Hepatic stellate cell (primary cell): Measurements from ENCODE around the gene PCNT.
A peak's percentile ranks its signal among the peaks of the same experiment; 100 is the strongest.

ENCODE experiments used
- DNase-seq: peaks from one replicate; pipeline ENCODE4 v3.0.0; 2011; ENCODE audit warnings: low spot score

Gene PCNT, protein sequence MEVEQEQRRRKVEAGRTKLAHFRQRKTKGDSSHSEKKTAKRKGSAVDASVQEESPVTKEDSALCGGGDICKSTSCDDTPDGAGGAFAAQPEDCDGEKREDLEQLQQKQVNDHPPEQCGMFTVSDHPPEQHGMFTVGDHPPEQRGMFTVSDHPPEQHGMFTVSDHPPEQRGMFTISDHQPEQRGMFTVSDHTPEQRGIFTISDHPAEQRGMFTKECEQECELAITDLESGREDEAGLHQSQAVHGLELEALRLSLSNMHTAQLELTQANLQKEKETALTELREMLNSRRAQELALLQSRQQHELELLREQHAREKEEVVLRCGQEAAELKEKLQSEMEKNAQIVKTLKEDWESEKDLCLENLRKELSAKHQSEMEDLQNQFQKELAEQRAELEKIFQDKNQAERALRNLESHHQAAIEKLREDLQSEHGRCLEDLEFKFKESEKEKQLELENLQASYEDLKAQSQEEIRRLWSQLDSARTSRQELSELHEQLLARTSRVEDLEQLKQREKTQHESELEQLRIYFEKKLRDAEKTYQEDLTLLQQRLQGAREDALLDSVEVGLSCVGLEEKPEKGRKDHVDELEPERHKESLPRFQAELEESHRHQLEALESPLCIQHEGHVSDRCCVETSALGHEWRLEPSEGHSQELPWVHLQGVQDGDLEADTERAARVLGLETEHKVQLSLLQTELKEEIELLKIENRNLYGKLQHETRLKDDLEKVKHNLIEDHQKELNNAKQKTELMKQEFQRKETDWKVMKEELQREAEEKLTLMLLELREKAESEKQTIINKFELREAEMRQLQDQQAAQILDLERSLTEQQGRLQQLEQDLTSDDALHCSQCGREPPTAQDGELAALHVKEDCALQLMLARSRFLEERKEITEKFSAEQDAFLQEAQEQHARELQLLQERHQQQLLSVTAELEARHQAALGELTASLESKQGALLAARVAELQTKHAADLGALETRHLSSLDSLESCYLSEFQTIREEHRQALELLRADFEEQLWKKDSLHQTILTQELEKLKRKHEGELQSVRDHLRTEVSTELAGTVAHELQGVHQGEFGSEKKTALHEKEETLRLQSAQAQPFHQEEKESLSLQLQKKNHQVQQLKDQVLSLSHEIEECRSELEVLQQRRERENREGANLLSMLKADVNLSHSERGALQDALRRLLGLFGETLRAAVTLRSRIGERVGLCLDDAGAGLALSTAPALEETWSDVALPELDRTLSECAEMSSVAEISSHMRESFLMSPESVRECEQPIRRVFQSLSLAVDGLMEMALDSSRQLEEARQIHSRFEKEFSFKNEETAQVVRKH (N-terminal part only)

DNA sequence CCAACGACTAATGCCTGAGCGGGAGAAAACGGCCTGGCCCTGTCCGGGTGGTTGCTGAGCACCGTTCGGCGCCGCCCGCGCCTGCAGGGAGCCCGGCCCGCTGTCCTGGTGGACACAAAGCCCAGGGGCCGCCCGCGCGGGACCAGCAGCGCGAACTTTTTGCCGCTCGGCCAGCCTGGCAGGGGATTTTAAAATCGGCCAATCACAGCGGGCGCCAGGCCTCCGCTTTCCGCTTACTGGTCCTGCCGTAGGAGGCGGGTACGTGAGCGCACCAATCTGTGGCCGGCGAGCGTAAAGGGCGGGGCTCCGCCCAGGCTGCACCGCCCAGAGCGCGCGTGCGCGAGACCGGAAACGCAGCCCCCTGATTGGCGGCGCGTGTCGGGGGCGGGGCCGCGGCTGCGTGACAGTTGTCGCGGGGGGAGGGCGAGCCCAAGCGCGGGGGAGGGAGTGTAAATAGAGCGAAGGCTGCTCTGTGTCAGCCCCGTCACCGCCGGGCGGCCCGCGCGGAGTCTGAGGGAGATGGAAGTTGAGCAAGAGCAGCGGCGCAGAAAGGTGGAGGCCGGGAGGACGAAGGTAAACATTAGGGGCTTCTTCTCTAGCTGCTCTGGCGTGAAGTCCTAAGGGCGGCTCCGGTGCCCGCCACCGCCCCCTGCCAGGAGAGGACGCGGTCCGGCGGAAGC lies at the start of gene PCNT, which contains the start of gene C21orf58:
PCNT (plus strand) TSS at position 447 of the 680 bp plus-strand sequence; CDS start at position 520, 73 bp downstream.
C21orf58 (minus strand) TSS at position 161 of the 680 bp plus-strand sequence. CDS start 1,132 bp downstream, outside the sequence.
- peak; percentile 100 for DNase-seq

DNA sequence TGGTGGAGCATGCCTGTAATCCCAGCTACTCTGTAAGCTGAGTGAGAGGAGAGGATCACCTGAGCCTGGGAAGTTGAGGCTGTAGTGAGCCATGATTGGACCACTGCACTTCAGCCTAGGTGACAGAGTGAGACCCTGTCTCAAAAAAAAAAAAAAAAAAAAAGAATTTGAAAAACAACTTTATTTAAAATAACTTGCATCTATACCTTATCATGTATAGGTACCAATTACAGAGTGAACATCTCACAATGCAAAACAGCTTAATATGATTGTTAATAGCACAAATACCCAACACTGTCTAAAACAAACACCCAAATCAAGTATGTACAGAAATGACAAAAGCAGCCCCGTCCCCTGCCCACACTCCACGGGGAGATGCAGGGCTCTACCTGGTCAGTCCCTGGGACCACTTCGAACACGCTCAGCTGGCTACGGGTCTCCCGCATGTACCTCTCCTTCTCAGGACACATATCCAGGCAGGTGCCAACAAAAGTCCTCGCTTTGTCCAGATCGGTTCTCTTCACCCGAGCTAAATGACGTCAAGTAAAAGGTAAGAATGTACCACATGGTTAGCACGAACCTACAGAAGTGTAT lies 49.1 kb upstream of the PCNT start:
- no peak for DNase-seq

DNA sequence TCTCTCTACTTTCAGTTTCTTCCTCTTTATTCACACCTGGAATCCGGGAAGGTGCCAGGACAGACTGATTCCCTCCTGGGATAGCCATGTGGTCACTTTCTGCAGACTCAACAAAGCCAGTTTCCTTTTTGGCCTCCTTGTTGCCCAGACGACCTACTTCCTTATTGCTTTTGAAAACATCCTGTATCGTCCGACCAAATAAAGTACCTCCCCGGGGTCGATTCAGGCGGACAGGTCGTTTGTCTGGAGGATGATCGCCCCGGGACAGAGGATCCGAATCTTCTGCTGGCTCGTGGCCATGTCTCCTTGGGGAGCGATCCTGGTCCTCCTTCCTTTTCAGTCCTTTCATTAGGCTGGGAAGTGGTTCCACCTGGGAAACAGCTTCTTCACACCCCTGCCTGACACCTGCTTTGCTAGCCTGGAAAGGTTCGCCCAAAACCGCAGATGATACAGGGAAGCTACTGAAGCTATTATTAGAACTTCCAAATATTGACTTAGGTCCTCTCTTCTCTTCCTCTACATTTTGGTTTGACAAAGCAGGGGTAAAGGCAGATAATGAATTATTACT lies 39.8 kb upstream of the PCNT start:
- DNase-seq, result no peak

DNA sequence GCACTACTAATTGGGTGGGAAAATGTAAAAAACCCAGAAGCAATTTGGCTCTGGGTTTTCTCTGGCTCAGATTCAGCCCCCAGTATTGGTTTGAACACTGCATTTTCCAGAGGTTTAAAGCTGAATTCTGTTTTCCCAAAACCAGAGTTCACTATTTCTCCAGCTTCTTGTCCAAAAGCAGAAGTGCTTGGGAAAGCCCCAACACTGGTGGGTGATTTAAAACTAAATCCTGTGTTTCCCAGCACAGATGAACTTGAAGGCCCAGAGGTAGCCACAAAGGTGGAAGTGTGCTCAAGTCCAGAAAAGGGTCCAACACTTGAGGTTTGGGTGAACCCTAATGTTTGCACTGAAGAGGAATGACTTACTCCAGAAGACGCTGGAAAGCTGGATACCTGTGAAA lies 39.2 kb upstream of the PCNT start:
- no peak for DNase-seq

DNA sequence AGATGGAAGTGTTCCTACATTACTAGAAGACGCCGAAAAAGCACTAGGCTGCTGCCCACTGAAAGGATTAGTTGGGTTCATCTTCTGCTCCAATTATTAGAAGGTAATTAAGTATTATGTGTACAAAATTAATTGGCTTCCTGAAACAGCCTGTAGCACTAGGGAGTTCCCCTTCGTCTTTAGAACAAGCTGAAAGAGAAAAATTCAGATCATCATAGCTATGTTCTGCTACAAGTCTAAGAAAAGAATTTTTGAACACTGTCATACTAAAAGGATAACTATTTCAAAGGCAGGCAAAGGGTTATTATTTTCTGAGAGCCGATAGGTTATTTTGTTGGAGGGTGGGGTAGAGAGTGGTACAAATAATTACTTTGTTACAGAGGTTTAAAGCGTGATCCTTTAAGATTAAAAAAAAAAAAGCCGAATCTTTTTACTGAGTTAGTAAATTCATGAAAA lies 38.7 kb upstream of the PCNT start, which contains the start of gene MCM3AP:
MCM3AP (minus strand) TSS at position 406 of the 456 bp plus-strand sequence; CDS start at position 81, 325 bp downstream.
- no peak for DNase-seq

DNA sequence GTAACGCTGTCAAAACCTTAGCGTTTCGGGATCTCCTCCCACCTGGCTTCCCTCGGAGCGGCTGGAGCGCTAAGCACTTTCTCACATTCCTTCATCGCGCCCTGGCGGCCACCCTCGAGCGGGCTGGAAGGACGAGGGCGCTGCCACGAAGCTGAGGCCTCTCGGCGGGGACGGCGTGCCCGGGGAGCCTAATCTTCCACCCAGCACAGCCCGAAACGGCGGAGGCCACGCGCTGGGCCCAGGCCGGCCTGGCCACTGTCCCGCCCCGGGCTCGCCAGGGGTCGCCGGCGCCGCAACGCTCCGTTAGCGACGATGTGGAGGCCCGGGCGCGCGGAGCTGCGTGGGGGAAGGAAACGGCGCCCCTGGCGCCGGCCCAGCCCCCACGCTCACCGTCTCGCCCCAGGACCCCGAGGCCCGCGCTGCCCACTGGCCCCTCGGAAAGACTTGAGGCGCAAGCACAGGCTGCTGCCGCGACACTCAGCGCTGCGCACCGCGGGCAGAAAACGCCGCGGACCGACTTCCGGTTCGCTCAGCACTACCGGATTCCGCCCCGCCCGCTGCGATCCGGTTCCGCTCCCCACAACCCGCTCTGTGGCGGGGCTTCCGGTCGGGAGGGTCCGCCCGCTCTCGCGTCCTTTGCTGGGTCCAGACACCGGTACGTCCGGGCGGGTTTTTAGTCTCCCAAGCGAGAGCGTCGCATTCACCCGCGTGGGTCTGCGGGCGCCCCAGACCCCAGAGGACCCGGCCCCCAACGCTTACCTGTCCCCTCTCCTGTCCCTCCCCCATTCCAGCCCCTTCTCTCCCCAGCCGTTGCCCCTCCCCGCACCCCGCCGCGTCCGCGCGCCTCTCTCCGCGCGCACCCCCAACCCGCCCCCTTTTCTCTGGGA lies 38.0 kb upstream of the PCNT start, which contains the start of gene YBEY:
YBEY (plus strand) TSS at position 582 of the 887 bp plus-strand sequence. CDS start 572 bp downstream, outside the sequence.
- DNase-seq, result peak; percentile 97

DNA sequence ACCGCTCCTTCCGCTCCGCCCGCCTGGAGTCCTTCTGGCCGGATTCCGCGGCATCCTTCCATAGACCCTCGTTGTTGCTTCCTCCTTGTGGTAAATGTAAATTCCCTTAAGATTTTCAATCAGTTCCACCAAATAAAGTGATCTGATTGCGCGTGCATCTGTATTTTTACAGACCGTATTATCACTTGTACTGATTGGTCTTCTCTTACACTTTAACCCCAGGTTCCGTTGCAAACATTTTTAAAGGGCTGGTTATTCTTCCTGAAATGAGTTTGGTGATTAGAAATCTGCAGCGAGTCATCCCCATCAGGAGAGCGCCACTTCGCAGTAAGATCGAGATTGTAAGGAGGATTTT lies 37.3 kb upstream of the PCNT start:
- DNase-seq, result no peak

DNA sequence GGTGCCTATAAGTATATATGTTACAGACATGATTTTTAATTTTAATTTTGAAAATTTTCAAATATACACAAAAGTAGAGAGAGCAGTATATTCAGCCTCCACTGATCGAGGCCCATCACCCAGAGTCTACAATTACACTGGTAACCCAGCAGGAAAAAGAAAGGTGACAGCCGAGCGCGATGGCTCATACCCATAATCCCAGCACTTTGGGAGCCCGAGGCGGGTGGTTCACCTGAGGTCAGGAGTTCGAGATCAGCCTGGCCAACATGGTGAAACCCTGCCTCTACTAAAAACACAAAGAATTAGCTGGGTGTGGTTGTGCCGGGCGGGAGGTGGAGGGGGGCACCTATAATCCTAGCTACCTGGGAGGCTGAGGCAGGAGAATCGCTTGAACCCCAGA lies 36.4 kb upstream of the PCNT start:
- DNase-seq, result no peak

DNA sequence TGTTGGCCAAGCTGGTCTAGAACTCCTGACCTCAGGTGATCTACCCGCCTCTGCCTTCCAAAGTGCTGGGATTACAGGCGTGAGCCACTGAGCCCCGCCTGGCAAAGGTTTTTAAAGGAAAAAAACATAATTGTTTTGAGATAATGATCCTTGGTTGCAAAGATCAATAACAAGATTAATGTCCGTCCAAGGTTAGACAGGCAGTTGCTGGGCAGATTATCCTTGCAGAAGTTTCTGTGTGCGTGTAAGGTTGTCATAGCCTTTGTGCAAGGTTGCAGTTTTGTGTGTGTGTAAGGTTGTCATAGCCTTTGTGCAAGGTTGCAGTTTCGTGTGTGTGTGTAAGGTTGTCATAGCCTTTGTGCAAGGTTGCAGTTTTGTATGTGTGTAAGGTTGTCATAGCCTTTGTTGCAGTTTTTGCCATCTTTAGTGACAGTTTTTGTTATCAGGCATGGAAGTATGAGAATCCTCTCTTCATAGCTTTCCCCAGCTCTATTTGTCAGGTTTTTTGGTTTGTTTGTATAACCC lies 34.2 kb upstream of the PCNT start:
- no peak for DNase-seq

DNA sequence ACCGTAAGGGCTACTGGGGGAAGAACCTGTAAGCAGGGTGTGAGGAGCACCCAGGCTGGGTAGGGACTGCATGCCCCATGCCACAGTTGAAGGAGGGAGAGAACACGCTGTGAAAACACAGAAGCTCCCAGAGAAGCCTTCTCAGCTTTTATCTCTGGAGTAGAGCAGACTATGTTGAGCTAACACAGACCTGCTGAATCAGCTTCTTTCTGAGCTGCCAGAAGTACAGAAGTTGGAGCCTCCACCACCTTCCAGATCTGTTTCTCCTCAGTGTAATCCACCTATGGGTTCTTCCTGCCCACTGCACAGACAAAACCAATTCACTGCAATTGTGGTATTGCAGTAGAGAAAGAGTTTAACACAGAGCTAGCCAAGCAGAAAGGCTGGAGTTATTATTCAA lies 32.4 kb upstream of the PCNT start:
- DNase-seq, result no peak

DNA sequence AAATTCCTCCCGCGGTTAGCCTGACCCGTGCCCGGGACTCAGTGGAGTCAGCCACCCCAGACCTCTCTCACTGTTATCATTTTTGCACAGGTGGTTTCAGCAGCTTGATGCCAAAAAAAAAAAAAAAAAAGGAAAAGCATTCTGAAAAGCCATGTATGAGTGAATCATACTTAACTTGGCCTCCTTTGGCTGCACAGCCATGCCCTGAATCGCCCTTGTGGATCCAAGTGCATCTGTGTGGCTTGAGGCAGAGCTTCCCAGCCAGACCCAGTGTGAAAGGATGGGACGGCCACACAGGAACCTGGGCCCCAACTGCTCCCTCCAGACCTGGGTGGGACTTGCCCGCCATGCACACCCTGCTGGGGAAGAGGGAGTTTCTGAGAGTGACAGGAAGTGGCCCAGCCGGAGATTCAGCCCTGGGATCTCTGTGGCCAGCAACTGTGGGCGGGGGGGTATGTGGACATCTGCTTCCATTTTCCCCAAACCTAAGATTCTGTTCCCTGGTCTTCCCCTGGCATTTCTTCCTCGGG lies 29.2 kb upstream of the PCNT start:
- DNase-seq, result peak; percentile 69

DNA sequence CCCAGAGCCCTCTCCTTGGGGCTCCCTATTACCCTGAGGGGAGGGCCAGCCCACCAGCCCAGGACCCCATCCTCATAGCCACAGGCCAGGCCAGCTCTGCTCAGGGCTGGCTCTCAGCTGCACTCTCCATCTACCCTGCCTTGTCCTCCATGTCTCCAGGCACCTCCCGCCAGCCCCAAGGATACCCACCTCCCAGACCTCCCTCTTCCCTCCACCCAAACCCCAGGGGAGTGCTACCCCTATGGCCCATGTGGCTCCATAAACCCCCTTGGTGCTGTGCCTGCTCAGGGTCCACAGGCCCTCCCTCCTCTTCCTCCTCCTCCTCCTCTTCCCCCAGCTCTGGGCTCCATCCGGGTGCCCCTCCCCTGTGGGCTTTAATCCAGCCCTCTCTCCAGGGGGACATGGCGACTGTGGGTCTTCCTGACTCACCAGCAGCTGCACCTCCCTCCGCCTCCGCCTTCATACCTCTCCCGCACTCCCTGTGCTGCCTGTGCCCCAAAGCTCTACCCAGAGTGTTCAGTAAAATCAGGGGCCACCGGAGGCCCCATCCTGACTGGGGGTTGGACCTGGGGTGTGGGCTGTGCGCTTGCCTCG lies 28.7 kb upstream of the PCNT start:
- no peak for DNase-seq

DNA sequence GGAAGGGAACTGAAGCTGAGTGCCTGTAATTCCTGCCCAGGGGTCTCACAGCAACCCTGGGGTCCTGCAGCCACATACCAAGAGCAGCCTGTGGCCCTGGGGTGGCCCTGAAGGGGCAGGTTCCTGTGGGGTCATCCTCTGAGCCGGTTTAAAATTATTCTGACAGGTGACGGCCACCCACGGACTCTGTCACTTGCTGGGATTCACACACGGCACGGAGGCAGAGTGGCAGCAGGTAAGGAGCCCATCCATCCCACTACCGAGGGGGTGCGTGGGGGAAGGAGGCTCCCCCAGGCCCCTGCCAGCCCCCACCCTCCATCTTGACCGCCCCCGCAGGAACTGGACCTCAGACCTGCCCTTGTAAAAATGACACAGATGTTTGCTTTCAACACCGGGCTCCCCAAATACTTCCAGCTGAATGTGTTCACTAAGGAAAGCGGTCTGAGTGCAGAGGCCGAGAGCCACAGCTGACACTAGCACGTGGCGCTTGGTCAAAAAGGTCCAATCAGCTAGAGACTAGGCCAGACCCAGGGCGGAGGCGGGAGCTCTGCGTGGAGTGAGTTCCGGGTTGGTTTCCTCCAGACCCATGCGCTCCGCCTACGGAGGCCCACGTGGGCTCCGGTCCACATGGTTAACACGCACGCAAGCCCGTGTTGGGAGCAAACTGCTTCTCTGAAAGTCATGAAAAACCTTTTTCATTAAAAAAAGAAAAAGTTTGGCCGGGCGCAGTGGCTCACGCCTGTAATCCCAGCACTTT lies 27.8 kb upstream of the PCNT start:
- DNase-seq, result peak; percentile 16

DNA sequence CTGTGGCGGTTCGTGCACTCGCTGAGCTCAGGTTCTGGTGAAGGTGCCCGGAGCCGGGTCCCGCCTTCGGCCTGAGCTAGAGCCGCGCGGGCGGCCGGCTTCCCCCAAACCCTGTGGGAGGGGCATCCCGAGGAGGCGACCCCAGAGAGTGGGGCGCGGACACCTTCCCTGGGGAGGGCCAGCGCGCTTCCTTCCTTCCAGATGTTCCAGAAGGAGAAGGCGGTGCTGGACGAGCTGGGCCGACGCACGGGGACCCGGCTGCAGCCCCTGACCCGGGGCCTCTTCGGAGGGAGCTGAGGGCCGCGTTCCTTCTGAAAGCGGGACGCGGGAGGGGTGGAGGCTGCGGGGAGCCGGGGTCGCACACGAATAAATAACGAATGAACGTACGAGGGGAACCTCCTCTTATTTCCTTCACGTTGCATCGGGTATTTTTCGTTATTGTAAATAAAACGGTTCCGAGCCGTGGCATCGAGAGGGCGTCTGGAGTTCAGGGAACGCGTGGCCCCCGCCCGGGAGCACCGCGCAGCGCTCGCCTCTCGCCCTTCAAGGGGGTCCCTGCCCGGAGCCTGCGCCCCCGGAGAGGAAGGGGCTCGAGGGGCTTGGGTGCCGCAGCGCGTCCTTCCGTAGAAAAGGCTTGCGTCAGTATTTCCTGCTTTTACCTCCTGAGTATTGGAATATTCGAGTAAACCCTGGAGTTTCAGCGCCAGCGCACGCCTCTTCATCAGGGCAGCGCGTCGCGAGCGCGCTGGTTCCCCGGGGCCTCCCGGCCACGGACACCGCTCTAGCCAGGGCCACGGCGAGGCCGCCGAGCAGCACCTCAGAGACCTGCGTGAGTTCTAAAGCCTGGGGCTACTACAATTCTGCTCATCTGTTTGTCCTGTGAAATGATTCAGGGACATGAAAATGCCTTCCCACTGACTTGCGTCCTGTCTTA lies 26.4 kb upstream of the PCNT start:
- no peak for DNase-seq

DNA sequence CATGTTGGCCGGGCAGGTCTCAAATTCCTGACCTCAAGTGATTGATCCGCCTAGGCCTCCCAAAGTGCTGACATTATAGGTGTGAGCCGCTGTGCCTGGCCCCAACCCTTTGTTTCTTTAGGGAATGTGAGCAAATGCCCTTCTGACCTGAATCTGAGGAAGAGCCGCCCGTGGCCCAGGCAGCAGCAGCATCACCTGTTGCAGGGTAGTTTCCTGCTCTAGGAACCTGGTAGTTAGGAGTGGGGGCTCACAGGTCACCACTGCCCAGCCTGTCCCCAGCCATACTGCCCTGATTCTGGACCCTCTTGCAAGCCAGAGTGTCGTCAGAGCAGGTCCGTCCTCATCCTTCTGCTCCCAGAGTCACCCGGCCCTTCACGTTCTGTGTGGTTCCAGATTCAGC lies 24.8 kb upstream of the PCNT start:
- no peak for DNase-seq

DNA sequence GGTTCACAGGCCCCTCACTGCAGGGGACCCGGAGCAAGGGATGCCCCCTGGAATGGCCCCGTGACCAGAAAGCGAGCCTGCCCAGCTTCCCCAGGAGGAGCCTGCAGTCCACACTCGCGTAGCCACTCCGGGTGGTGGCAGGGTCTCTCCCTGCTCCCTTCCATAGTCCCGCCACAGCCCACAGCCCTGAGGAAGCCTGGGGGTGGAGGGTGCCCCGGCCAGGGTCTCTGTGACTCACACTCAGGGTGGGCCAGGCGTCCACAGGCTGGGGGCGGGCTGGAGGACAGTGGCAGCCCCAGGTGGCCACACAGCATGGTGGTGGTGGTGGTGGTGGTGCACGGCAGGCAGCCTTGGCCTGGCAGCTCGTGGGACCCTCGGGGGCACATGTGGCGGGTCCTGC lies 22.2 kb upstream of the PCNT start:
- no peak for DNase-seq

DNA sequence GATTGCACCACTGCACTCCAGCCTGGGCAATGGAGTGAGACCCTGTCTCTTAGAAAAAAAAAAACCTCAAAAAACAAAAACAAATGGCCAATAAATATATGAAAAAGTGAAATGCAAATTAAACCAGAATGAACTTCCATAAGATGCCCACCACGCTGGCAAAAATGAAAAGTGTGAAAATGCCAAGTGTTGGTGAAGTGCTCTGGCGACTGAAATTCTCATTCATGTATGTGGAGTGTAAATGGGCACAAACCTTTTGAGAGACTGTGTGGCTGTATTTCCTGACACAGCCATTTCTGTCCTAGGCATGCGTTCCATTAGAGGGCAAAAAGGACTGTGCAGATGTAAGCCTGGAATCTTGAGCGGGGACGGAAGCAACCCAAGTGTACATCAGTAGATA lies 19.5 kb upstream of the PCNT start:
- DNase-seq, result no peak
